H9 (cell line): Measurements from ENCODE around the gene MANF. TPM values are rescaled to one million over a fixed set of nuclear protein-coding genes. Genes with fewer than 3 reads are reported as not detected.

Experiments
- DNase-seq: peaks from one replicate; pipeline ENCODE4 v3.0.0-alpha.2; 2017
- H2AFZ ChIP-seq: one replicate; pipeline ENCODE4 v1.6.1; 2013; ENCODE audit warnings: mild to moderate bottlenecking, low read length, control low read depth, moderate library complexity
- H2AK5ac ChIP-seq: 2 replicates; pipeline ENCODE4 v1.6.1; 2013; ENCODE audit warnings: low read length, control low read depth, mixed read lengths; ENCODE audit not compliant: insufficient read length
- H2BK120ac ChIP-seq: one replicate; pipeline ENCODE4 v1.6.1; 2013; ENCODE audit warnings: low read depth, mild to moderate bottlenecking, low read length, control low read depth, inconsistent platforms; ENCODE audit not compliant: poor library complexity, severe bottlenecking
- H2BK12ac ChIP-seq: 2 replicates; pipeline ENCODE4 v1.6.1; 2013; ENCODE audit warnings: low read length, control low read depth, mixed read lengths, low read depth; ENCODE audit not compliant: insufficient read length
- H2BK15ac ChIP-seq: 2 replicates; pipeline ENCODE4 v1.6.1; 2013; ENCODE audit warnings: low read depth, low read length, control low read depth
- H2BK20ac ChIP-seq: one replicate; pipeline ENCODE4 v1.6.1; 2013; ENCODE audit warnings: low read depth, mild to moderate bottlenecking, low read length, control low read depth, inconsistent platforms; ENCODE audit not compliant: poor library complexity, severe bottlenecking
- H2BK5ac ChIP-seq: 2 replicates; pipeline ENCODE4 v1.6.1; 2013; ENCODE audit warnings: low read length, control low read depth, mixed read lengths; ENCODE audit not compliant: insufficient read length
- H3K14ac ChIP-seq: 2 replicates; pipeline ENCODE4 v1.6.1; 2013; ENCODE audit warnings: low read length, control low read depth; ENCODE audit not compliant: insufficient read depth
- H3K18ac ChIP-seq: 2 replicates; pipeline ENCODE4 v1.6.1; 2013; ENCODE audit warnings: low read depth, mild to moderate bottlenecking, mixed read lengths, low read length, control low read depth; ENCODE audit not compliant: insufficient read length
- H3K23ac ChIP-seq: 2 replicates; pipeline ENCODE4 v1.6.1; 2013; ENCODE audit warnings: low read length, control low read depth, mixed read lengths, low read depth; ENCODE audit not compliant: insufficient read length
- H3K23me2 ChIP-seq: 2 replicates; pipeline ENCODE4 v1.6.1; 2013; ENCODE audit warnings: low read depth, mild to moderate bottlenecking, mixed read lengths, low read length, control low read depth; ENCODE audit not compliant: insufficient read length, poor library complexity, severe bottlenecking
- H3K27ac ChIP-seq: 2 replicates; pipeline ENCODE4 v1.5.1; 2013; ENCODE audit warnings: low read length, control low read depth, mixed read lengths, low read depth; ENCODE audit not compliant: insufficient read length
- H3K27me3 ChIP-seq: 2 replicates; pipeline ENCODE4 v1.6.1; 2013; ENCODE audit warnings: low read length, control low read depth, inconsistent platforms; ENCODE audit not compliant: insufficient read depth
- H3K4ac ChIP-seq: 2 replicates; pipeline ENCODE4 v1.6.1; 2013; ENCODE audit warnings: low read depth, mild to moderate bottlenecking, control low read depth, inconsistent platforms, low read length, moderate library complexity
- H3K4me1 ChIP-seq: 2 replicates; pipeline ENCODE4 v1.6.1; 2013; ENCODE audit warnings: low read length, control low read depth, inconsistent platforms; ENCODE audit not compliant: insufficient read depth
- H3K4me2 ChIP-seq: 2 replicates; pipeline ENCODE4 v1.6.1; 2013; ENCODE audit warnings: low read length, control low read depth, mixed read lengths; ENCODE audit not compliant: insufficient read length, insufficient read depth
- H3K56ac ChIP-seq: 2 replicates; pipeline ENCODE4 v1.6.1; 2013; ENCODE audit warnings: low read depth, mild to moderate bottlenecking, mixed read lengths, low read length, control low read depth; ENCODE audit not compliant: insufficient read length
- H3K79me1 ChIP-seq: 2 replicates; pipeline ENCODE4 v1.6.1; 2013; ENCODE audit warnings: low read depth, mild to moderate bottlenecking, moderate library complexity, low read length, control low read depth, inconsistent platforms; ENCODE audit not compliant: insufficient read depth, poor library complexity, severe bottlenecking
- H3K79me2 ChIP-seq: 2 replicates; pipeline ENCODE4 v1.6.1; 2013; ENCODE audit warnings: low read length, control low read depth, inconsistent platforms; ENCODE audit not compliant: insufficient read depth
- H3K9ac ChIP-seq: 2 replicates; pipeline ENCODE4 v1.6.1; 2013; ENCODE audit warnings: low read length, control low read depth, mixed read lengths; ENCODE audit not compliant: insufficient read length; ENCODE audit errors: extremely low read depth
- H3K9me3 ChIP-seq: one replicate; pipeline ENCODE4 v1.6.1; 2013; ENCODE audit warnings: low read depth, low read length, inconsistent platforms; ENCODE audit not compliant: control insufficient read depth
- H3T11ph ChIP-seq: one replicate; pipeline ENCODE4 v1.6.1; 2013; ENCODE audit warnings: mild to moderate bottlenecking, low read length, control low read depth, inconsistent platforms
- H4K20me1 ChIP-seq: one replicate; pipeline ENCODE4 v1.6.1; 2013; ENCODE audit not compliant: control insufficient read depth, insufficient read length, insufficient read depth
- H4K5ac ChIP-seq: 2 replicates; pipeline ENCODE4 v1.6.1; 2013; ENCODE audit warnings: low read depth, mild to moderate bottlenecking, mixed read lengths, low read length, control low read depth; ENCODE audit not compliant: insufficient read length
- H4K8ac ChIP-seq: replicated peaks from 2 replicates; pipeline ENCODE4 v1.6.1; 2013; ENCODE audit warnings: low read length, control low read depth, mixed read lengths, low read depth; ENCODE audit not compliant: insufficient read length
- H4K91ac ChIP-seq: 2 replicates; pipeline ENCODE4 v1.6.1; 2013; ENCODE audit warnings: low read depth, mild to moderate bottlenecking, moderate library complexity, mixed read lengths, low read length, control low read depth; ENCODE audit not compliant: insufficient read length
- H3K27ac Mint-ChIP-seq, 3 experiments: 2 replicates in 2 of 3; 3 replicates in 1 of 3; pipeline ENCODE4 v1.8.0; 2020 to 2021; ENCODE audit warnings: mixed read lengths in 3 of 3, mild to moderate bottlenecking in 1 of 3, moderate library complexity in 1 of 3
- H3K27me3 Mint-ChIP-seq: 2 replicates; pipeline ENCODE4 v1.8.0; 2021; ENCODE audit warnings: low read depth, mild to moderate bottlenecking, moderate library complexity, mixed read lengths
- H3K36me3 Mint-ChIP-seq, 3 experiments: 2 replicates in 2 of 3; 3 replicates in 1 of 3; pipeline ENCODE4 v1.8.0; 2020 to 2021; ENCODE audit warnings: low read depth in 3 of 3, mixed read lengths in 3 of 3; ENCODE audit not compliant: insufficient read depth in 1 of 3
- H3K4me1 Mint-ChIP-seq, 2 experiments: 2 replicates each; pipeline ENCODE4 v1.8.0; 2020; ENCODE audit warnings: mixed read lengths in 2 of 2
- H3K4me3 Mint-ChIP-seq, 2 experiments: 2 replicates in 1 of 2; 3 replicates in 1 of 2; pipeline ENCODE4 v1.8.0; 2020 to 2021; ENCODE audit warnings: mild to moderate bottlenecking in 2 of 2, mixed read lengths in 2 of 2, moderate library complexity in 1 of 2
- H3K9me3 Mint-ChIP-seq, 2 experiments: 2 replicates in 1 of 2; 3 replicates in 1 of 2; pipeline ENCODE4 v1.8.0; 2020; ENCODE audit warnings: mild to moderate bottlenecking in 2 of 2, mixed read lengths in 2 of 2, moderate library complexity in 1 of 2
- CTCF ChIP-seq: fragments of 200-600 bp; sonication (generic); conservative IDR thresholded peaks from 3 replicates; pipeline ENCODE4 v1.8.0; 2021; ENCODE audit warnings: antibody characterized with exemption, mild to moderate bottlenecking
- WGBS: extraction: QIAGEN DNeasy Blood & Tissue Kit; methylation state at CpG from one replicate; pipeline ENCODE4 v1.1.7; 2013; ENCODE audit warnings: missing lambda C conversion rate, low lambda C conversion rate, mixed read lengths; ENCODE audit not compliant: insufficient read length; ENCODE audit errors: extremely low coverage; 5-methylcytosine and 5-hydroxymethylcytosine counted together
- total RNA-seq: library from RNA; stranded (reverse); gene quantifications from 2 replicates; pipeline ENCODE4 v1.2.1, GENCODE V29; 2021

Gene MANF
- total RNA-seq, 1 experiment from 2014 or later, result 148 TPM

- no peaks in the 10 kb centered on the region for H3K23me2 ChIP-seq
- Mint-ChIP-seq H3K36me3 (peaks cover 41 to 71% (median 45%) of the 10 kb centered on the region in 3 experiments), H3K27ac (peak overlapping the region in 1 of 3 experiments; percentile 95; a peak in 2 of 7 replicates), H3K27me3 (no peaks in the 10 kb centered on the region), H3K4me3 (no peak overlapping the region), H3K9me3 (peaks cover 8 to 9% of the 10 kb centered on the region in 2 experiments; a peak in 4 of 5 replicates), H3K4me1 (peaks cover 34 to 42% of the 10 kb centered on the region in 2 experiments)
- H4K8ac ChIP-seq, result no peak overlapping the region
- TF ChIP-seq CTCF, result no peak
- peaks cover 11% of the 10 kb centered on the region for H3K79me1 ChIP-seq
- no peak overlapping the region for H2AFZ ChIP-seq
- no peak overlapping the region for H2BK120ac ChIP-seq
- no peak overlapping the region for H3K14ac ChIP-seq
- H3K4me1 ChIP-seq, result no peaks in the 10 kb centered on the region
- no peak overlapping the region for H3K18ac ChIP-seq
- H3K79me2 ChIP-seq, result peaks cover 20% of the 10 kb centered on the region; the same call in 1 of the 2 replicates
- no peak for DNase-seq
- H4K20me1 ChIP-seq, result no peaks in the 10 kb centered on the region
- no peaks in the 10 kb centered on the region for H3K27me3 ChIP-seq
- no peak overlapping the region for H3K27ac ChIP-seq
- no peak overlapping the region for H3K56ac ChIP-seq
- no peak overlapping the region for H3T11ph ChIP-seq
- WGBS, result no CpG with 5 or more reads among the region's 12 CpGs
- H3K9me3 ChIP-seq, result no peaks in the 10 kb centered on the region
- no peak overlapping the region for H4K5ac ChIP-seq
- no peak overlapping the region for H4K91ac ChIP-seq
- no peak overlapping the region for H3K4ac ChIP-seq
- no peak overlapping the region for H2BK12ac ChIP-seq
- no peak overlapping the region for H3K4me2 ChIP-seq
- H3K23ac ChIP-seq, result no peak overlapping the region
- no peak overlapping the region for H2BK15ac ChIP-seq
- H2BK20ac ChIP-seq, result no peak overlapping the region
- H2AK5ac ChIP-seq, result no peak overlapping the region
- H3K9ac ChIP-seq, result no peak overlapping the region
- H2BK5ac ChIP-seq, result no peak overlapping the region
Measured at GRCh38 chr3:51395493-51396213, 10.6 kb downstream of the MANF start.
